GM12878 (cell line): ENCODE results near the gene NAT8L. TPM values are rescaled to one million over a fixed set of nuclear protein-coding genes. Genes with fewer than 3 reads are reported as not detected.

ENCODE experiments used
- ATAC-seq: fragments of 200-7000 bp; cut with Tn5 transposase; 3 replicates; pipeline ENCODE4 v1.9.1; 2020; ENCODE audit warnings: mild to moderate bottlenecking, moderate library complexity
- BruUV-seq: library from RNA; stranded (reverse); fragments of 400-500 nt; replicated peaks from 2 replicates; lab custom pipeline; 2021; lab: Mats Ljungman, UMichigan
- CTCF ChIA-PET: fragments of 300-600 bp; sonication (Branson Sonifier 250); formaldehyde crosslinking; extraction: SDS; loops from one replicate; lab custom pipeline; 2021; ENCODE audit warnings: inconsistent platforms; lab: Yijun Ruan, JAX
- POLR2A ChIA-PET: fragments of 350-600 bp; formaldehyde crosslinking; extraction: SDS; loops from one replicate; lab custom pipeline; 2021; ENCODE audit warnings: inconsistent platforms; lab: Charles Lee
- RAD21 ChIA-PET: fragments of 300-600 bp; sonication (Branson Sonifier 250); formaldehyde crosslinking; loops from one replicate; lab custom pipeline; 2023; ENCODE audit warnings: antibody characterized with exemption; ENCODE audit not compliant: unreplicated experiment; lab: Charles Lee
- SMC1A ChIA-PET: fragments of 300-600 bp; sonication (Branson Sonifier 250); formaldehyde crosslinking; loops from one replicate; lab custom pipeline; 2023; ENCODE audit not compliant: unreplicated experiment, uncharacterized antibody; lab: Charles Lee
- DNase-seq: peaks from one replicate; pipeline ENCODE4 v3.0.0-alpha.2; 2011; ENCODE audit warnings: low read depth, low spot score
- FAIRE-seq: peaks from 3 replicates; lab custom pipeline; 2011; peaks lifted over from hg19 to GRCh38; lab: Jason Lieb, UNC
- H2AFZ ChIP-seq: 2 replicates; pipeline ENCODE4 v1.6.0; 2011; ENCODE audit warnings: low read depth, low read length, control low read depth; ENCODE audit not compliant: control insufficient read depth
- H3K27ac ChIP-seq: 2 replicates; pipeline ENCODE4 v1.5.1; 2011; ENCODE audit warnings: control low read depth; ENCODE audit not compliant: control insufficient read depth, insufficient read depth
- H3K27me3 ChIP-seq, 2 experiments: replicated peaks in 1 of 2; 2 replicates each; pipeline versions ENCODE4 v1.6.0 to v1.6.1; 2011; ENCODE audit warnings: low read length in 1 of 2; ENCODE audit not compliant: control insufficient read depth in 2 of 2, insufficient read depth in 2 of 2
- H3K36me3 ChIP-seq, 2 experiments: 2 replicates each; pipeline ENCODE4 v1.5.1; 2011; ENCODE audit warnings: low read length in 1 of 2; ENCODE audit not compliant: control insufficient read depth in 2 of 2, insufficient read depth in 2 of 2
- H3K4me1 ChIP-seq: 2 replicates; pipeline ENCODE4 v1.6.1; 2011; ENCODE audit warnings: mild to moderate bottlenecking, low read length, moderate library complexity, mixed read lengths; ENCODE audit not compliant: control insufficient read depth, insufficient read depth
- H3K4me2 ChIP-seq: 2 replicates; pipeline ENCODE4 v1.6.0; 2011; ENCODE audit warnings: control low read depth; ENCODE audit not compliant: control insufficient read depth, insufficient read depth
- H3K4me3 ChIP-seq: fragments of 200-600 bp; sonication (generic); 2 replicates; pipeline ENCODE4 v1.5.1; 2016
- H3K79me2 ChIP-seq: 2 replicates; pipeline ENCODE4 v1.6.0; 2011; ENCODE audit warnings: low read length; ENCODE audit not compliant: control insufficient read depth, insufficient read depth
- H3K9ac ChIP-seq: 2 replicates; pipeline ENCODE4 v1.8.0; 2011; ENCODE audit warnings: low read length, control low read depth, mixed read lengths; ENCODE audit not compliant: control insufficient read depth, insufficient read depth
- H3K9me3 ChIP-seq: replicated peaks from 3 replicates; pipeline ENCODE4 v1.5.1; 2011; ENCODE audit warnings: mild to moderate bottlenecking, low read length; ENCODE audit not compliant: control insufficient read depth, insufficient read depth
- H4K20me1 ChIP-seq: 2 replicates; pipeline ENCODE4 v1.6.0; 2011; ENCODE audit not compliant: control insufficient read depth, insufficient read depth
- ATF7 ChIP-seq: fragments of 450-650 bp; IDR thresholded peaks from 2 replicates; pipeline ENCODE4 v1.6.1; 2016; ENCODE audit warnings: low read depth, mild to moderate bottlenecking
- CEBPB ChIP-seq, 2 experiments: fragments of 150-350 bp in 1 of 2; IDR thresholded peaks; 2 replicates each; pipeline ENCODE4 v1.6.1; 2012 to 2014; ENCODE audit warnings: low read depth in 2 of 2, low read length in 2 of 2, borderline replicate concordance in 1 of 2, inconsistent platforms in 1 of 2
- GABPA ChIP-seq: IDR thresholded peaks from 2 replicates; pipeline ENCODE4 v1.6.1; 2014; ENCODE audit warnings: antibody characterized with exemption, low read depth, mild to moderate bottlenecking, inconsistent platforms
- HCFC1 ChIP-seq: fragments of 150-350 bp; IDR thresholded peaks from 2 replicates; pipeline ENCODE4 v1.6.1; 2014; ENCODE audit warnings: low read length
- KDM1A ChIP-seq: fragments of 200-600 bp; sonication (generic); IDR thresholded peaks from 2 replicates; pipeline ENCODE4 v1.6.1; 2016; ENCODE audit warnings: borderline replicate concordance
- NR2C1 ChIP-seq: fragments of 450-650 bp; IDR thresholded peaks from 2 replicates; pipeline ENCODE4 v1.6.1; 2017; ENCODE audit warnings: antibody characterized with exemption, mild to moderate bottlenecking, moderate library complexity
- NR2F1 ChIP-seq: fragments of 450-650 bp; conservative IDR thresholded peaks from 2 replicates; pipeline ENCODE4 v1.6.1; 2017; ENCODE audit warnings: mild to moderate bottlenecking
- POLR2AphosphoS2 ChIP-seq: IDR thresholded peaks from 2 replicates; pipeline ENCODE4 v1.6.1; 2011; ENCODE audit warnings: low read depth, mild to moderate bottlenecking, low read length, improper control_type of control experiment, moderate library complexity
- POLR2AphosphoS5 ChIP-seq: IDR thresholded peaks from 2 replicates; pipeline ENCODE4 v1.6.1; 2011; ENCODE audit warnings: mild to moderate bottlenecking, low read length, inconsistent platforms
- STAT3 ChIP-seq: IDR thresholded peaks from 2 replicates; pipeline ENCODE4 v1.6.1; 2011; ENCODE audit warnings: low read depth, low read length, improper control_type of control experiment
- ZNF217 ChIP-seq: fragments of 450-650 bp; IDR thresholded peaks from 2 replicates; pipeline ENCODE4 v1.6.1; 2017; ENCODE audit warnings: antibody characterized with exemption, mild to moderate bottlenecking
- WGBS: methylation state at CpG from one replicate; pipeline ENCODE4 v1.1.6; 2016; ENCODE audit warnings: low lambda C conversion rate; ENCODE audit not compliant: insufficient replicate concordance, insufficient coverage; ENCODE audit errors: missing lambda C conversion rate; 5-methylcytosine and 5-hydroxymethylcytosine counted together
- in situ Hi-C: fragments of 300-500 bp; cut with MboI; formaldehyde crosslinking; loops from 9 replicates; pipeline ENCODE4 v1.14.3; 2018; ENCODE audit warnings: mixed read lengths
- intact Hi-C: fragments of 100-400 bp; cut with micrococcal nuclease; formaldehyde crosslinking; loops from one replicate; pipeline ENCODE4 v1.14.2; 2022; ENCODE audit not compliant: unreplicated experiment
- polyA plus RNA-seq, 11 experiments: library from polyadenylated mRNA; depleted of rRNA in 4 of 11; unstranded in 6 of 11; stranded (reverse) in 5 of 11; fragments of >200 nt; fragmentation: Nextera tagmentation in 4 of 11; fragmentation: Illumina TruSeq in 1 of 11; extraction: Ambion mirVana in 4 of 11; extraction: Trizol in 1 of 11; gene quantifications; 1 replicate in 1 of 11; 2 replicates in 10 of 11; pipeline versions ENCODE4 v1.2.1 to v1.2.3, GENCODE V29; 2011 to 2016; ENCODE audit warnings: inconsistent platforms in 2 of 11, missing spikeins in 2 of 11, low read depth in 1 of 11
- total RNA-seq, 4 experiments: library from RNA; depleted of rRNA in 3 of 4; stranded (reverse); fragments of >200 nt in 3 of 4; fragmentation: Illumina TruSeq in 1 of 4; extraction: Trizol in 1 of 4; gene quantifications; 2 replicates each; pipeline versions ENCODE4 v1.2.1 to v1.2.3, GENCODE V29; 2013 to 2021
- TF ChIP-seq, protein P1 (sequence below): fragments of 450-650 bp; IDR thresholded peaks from 2 replicates; pipeline ENCODE4 v1.6.1; 2016; ENCODE audit warnings: mild to moderate bottlenecking, moderate library complexity, borderline replicate concordance
- TF ChIP-seq, protein P2 (sequence below): IDR thresholded peaks from 2 replicates; pipeline ENCODE4 v1.6.1; 2012; ENCODE audit warnings: mild to moderate bottlenecking, low read depth, low read length
- TF ChIP-seq, protein P3 (sequence below), 3 experiments: IDR thresholded peaks in 2 of 3; conservative IDR thresholded peaks in 1 of 3; 2 replicates each; pipeline ENCODE4 v1.5.1; 2011; ENCODE audit warnings: low read depth in 3 of 3, low read length in 3 of 3, mild to moderate bottlenecking in 3 of 3, control low read depth in 2 of 3, moderate library complexity in 2 of 3, inconsistent platforms in 1 of 3, mixed read lengths in 1 of 3; ENCODE audit not compliant: control insufficient read depth in 2 of 3, insufficient read depth in 1 of 3; ENCODE audit errors: extremely low read depth in 1 of 3

The NAT8L gene
- total and polyA plus RNA-seq, 10 of the 15 experiments (the other 5 are each of a cell fraction or from before 2014, with no cell fraction given): 0.01 to 0.31 (median 0.11) TPM; not detected in 5

DNA sequence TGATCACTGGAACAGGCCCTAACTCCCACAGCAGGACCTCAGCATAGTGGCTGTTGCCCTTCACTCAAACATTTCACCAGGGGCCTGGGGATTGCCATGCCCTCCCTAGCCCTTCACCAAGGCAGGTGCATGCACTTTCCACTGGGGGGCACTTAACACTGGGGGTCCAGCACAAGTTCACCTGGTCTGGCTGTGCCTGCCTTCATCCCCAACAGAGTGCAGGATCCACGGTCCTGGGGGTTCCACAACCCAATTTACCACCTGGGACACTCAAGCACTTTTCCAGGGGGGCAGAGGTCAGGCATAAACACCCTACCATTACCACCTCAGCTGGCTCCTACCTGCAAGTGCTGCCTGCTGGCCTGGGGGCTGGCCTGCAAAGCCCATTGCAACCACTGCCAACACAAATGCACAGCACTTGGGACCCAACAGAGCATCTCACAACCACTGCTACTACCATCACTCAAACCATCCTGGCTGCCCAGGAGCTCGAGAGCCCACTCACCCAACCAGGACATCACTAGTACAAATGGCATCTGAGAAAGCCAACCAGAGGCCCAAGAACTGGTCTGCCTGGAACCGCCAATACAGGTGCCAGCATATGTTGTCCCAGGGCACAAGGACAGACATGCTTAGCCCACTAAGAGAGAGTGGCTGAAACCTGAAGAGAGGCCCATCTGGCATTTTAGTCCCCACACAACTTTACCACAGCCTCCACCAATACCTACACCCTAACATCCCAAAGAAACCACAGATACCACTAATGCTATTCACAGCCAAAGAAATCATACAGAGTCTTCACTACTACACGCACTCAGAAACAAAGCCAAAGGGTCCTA is 43.1 kb downstream of the NAT8L start:
- in situ Hi-C loops: no loop called here
- CTCF ChIA-PET: interaction anchor here (1.1 kb wide), 1 partner anchor 39 kb away, joined by 3 read pairs; no protein-coding TSS in a partner anchor
- TF ChIP-seq ZNF217 (no peak), STAT3 (no peak), ATF7 (no peak), HCFC1 (no peak), NR2C1 (no peak), GABPA (no peak), KDM1A (no peak), NR2F1 (no peak), POLR2AphosphoS2 (no peak), POLR2AphosphoS5 (no peak), CEBPB (IDR thresholded peaks at IDR 0.05; ENCODE audit: borderline replicate concordance in 1 of 2, low read depth in 2 of 2, low read length in 2 of 2) (no peak)
- TF ChIP-seq, protein P1, sequence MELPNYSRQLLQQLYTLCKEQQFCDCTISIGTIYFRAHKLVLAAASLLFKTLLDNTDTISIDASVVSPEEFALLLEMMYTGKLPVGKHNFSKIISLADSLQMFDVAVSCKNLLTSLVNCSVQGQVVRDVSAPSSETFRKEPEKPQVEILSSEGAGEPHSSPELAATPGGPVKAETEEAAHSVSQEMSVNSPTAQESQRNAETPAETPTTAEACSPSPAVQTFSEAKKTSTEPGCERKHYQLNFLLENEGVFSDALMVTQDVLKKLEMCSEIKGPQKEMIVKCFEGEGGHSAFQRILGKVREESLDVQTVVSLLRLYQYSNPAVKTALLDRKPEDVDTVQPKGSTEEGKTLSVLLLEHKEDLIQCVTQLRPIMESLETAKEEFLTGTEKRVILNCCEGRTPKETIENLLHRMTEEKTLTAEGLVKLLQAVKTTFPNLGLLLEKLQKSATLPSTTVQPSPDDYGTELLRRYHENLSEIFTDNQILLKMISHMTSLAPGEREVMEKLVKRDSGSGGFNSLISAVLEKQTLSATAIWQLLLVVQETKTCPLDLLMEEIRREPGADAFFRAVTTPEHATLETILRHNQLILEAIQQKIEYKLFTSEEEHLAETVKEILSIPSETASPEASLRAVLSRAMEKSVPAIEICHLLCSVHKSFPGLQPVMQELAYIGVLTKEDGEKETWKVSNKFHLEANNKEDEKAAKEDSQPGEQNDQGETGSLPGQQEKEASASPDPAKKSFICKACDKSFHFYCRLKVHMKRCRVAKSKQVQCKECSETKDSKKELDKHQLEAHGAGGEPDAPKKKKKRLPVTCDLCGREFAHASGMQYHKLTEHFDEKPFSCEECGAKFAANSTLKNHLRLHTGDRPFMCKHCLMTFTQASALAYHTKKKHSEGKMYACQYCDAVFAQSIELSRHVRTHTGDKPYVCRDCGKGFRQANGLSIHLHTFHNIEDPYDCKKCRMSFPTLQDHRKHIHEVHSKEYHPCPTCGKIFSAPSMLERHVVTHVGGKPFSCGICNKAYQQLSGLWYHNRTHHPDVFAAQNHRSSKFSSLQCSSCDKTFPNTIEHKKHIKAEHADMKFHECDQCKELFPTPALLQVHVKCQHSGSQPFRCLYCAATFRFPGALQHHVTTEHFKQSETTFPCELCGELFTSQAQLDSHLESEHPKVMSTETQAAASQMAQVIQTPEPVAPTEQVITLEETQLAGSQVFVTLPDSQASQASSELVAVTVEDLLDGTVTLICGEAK: no peak
- TF ChIP-seq, protein P2, sequence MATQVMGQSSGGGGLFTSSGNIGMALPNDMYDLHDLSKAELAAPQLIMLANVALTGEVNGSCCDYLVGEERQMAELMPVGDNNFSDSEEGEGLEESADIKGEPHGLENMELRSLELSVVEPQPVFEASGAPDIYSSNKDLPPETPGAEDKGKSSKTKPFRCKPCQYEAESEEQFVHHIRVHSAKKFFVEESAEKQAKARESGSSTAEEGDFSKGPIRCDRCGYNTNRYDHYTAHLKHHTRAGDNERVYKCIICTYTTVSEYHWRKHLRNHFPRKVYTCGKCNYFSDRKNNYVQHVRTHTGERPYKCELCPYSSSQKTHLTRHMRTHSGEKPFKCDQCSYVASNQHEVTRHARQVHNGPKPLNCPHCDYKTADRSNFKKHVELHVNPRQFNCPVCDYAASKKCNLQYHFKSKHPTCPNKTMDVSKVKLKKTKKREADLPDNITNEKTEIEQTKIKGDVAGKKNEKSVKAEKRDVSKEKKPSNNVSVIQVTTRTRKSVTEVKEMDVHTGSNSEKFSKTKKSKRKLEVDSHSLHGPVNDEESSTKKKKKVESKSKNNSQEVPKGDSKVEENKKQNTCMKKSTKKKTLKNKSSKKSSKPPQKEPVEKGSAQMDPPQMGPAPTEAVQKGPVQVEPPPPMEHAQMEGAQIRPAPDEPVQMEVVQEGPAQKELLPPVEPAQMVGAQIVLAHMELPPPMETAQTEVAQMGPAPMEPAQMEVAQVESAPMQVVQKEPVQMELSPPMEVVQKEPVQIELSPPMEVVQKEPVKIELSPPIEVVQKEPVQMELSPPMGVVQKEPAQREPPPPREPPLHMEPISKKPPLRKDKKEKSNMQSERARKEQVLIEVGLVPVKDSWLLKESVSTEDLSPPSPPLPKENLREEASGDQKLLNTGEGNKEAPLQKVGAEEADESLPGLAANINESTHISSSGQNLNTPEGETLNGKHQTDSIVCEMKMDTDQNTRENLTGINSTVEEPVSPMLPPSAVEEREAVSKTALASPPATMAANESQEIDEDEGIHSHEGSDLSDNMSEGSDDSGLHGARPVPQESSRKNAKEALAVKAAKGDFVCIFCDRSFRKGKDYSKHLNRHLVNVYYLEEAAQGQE: no peak
- TF ChIP-seq, protein P3, sequence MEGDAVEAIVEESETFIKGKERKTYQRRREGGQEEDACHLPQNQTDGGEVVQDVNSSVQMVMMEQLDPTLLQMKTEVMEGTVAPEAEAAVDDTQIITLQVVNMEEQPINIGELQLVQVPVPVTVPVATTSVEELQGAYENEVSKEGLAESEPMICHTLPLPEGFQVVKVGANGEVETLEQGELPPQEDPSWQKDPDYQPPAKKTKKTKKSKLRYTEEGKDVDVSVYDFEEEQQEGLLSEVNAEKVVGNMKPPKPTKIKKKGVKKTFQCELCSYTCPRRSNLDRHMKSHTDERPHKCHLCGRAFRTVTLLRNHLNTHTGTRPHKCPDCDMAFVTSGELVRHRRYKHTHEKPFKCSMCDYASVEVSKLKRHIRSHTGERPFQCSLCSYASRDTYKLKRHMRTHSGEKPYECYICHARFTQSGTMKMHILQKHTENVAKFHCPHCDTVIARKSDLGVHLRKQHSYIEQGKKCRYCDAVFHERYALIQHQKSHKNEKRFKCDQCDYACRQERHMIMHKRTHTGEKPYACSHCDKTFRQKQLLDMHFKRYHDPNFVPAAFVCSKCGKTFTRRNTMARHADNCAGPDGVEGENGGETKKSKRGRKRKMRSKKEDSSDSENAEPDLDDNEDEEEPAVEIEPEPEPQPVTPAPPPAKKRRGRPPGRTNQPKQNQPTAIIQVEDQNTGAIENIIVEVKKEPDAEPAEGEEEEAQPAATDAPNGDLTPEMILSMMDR (IDR thresholded peaks at IDR 0.05 in 2 of 3, conservative IDR thresholded peaks at IDR 0.05 in 1 of 3; ENCODE audit: control insufficient read depth in 2 of 3, extremely low read depth in 1 of 3, insufficient read depth in 1 of 3, low read depth in 3 of 3, low read length in 3 of 3): no peak

More for the DNA sequence above, 43.1 kb downstream of the NAT8L start:
- no peak overlapping the region for H3K27ac ChIP-seq
- POLR2A ChIA-PET: no interaction called here
- no peak for FAIRE-seq
- no peaks in the 10 kb centered on the region for H3K27me3 ChIP-seq
- peaks cover 22% of the 10 kb centered on the region for H3K9me3 ChIP-seq
- no TSS peak for BruUV-seq
- H3K79me2 ChIP-seq: no peaks in the 10 kb centered on the region
- 37% methylated on average over 4 of the region's 4 CpGs for WGBS
- no peak for ATAC-seq
- H4K20me1 ChIP-seq: no peaks in the 10 kb centered on the region
- H3K4me1 ChIP-seq: peaks cover 8% of the 10 kb centered on the region
- SMC1A ChIA-PET: no interaction called here
- H2AFZ ChIP-seq: no peak overlapping the region
- no peak overlapping the region for H3K4me2 ChIP-seq
- H3K4me3 ChIP-seq: no peak overlapping the region
- intact Hi-C loops: no loop called here
- H3K9ac ChIP-seq: no peak overlapping the region
- RAD21 ChIA-PET: no interaction called here
- no peaks in the 10 kb centered on the region for H3K36me3 ChIP-seq
- DNase-seq: no peak
